ENCODE measurements around the gene VSIR.

VSIR gene

GRCh38 chr10:71796749-71797405 is 23.6 kb upstream of the VSIR start:
- peaks cover 15 to 17% of the 10 kb centered on the region in 2 experiments for H3K27me3 ChIP-seq (ENCODE audit: control insufficient read depth in 1 of 2, insufficient read depth in 1 of 2, low read length in 2 of 2)
- no peak overlapping the region for H3K27ac ChIP-seq (ENCODE audit: low read length, poor library complexity, severe bottlenecking)

GRCh38 chr10:71795248-71795647 is 21.9 kb upstream of the VSIR start:
- H3K4me2 ChIP-seq (ENCODE audit: low read length, poor library complexity, severe bottlenecking): no peak overlapping the region
- no peak overlapping the region for H3K23ac ChIP-seq (ENCODE audit: low read length in 2 of 2)
- H2BK12ac ChIP-seq (ENCODE audit: low read length in 2 of 2): no peak overlapping the region
- H3K4me1 ChIP-seq (ENCODE audit: control insufficient read depth, insufficient read depth, low read depth, low read length): no peaks in the 10 kb centered on the region
- H4K8ac ChIP-seq (ENCODE audit: low read length): no peak overlapping the region
- no peak overlapping the region for H2BK15ac ChIP-seq (ENCODE audit: low read depth, poor library complexity, severe bottlenecking)
- H2AK5ac ChIP-seq (ENCODE audit: low read length, severe bottlenecking): no peak overlapping the region
- peaks cover 10 to 17% of the 10 kb centered on the region in 2 experiments for H3K27me3 ChIP-seq (ENCODE audit: control insufficient read depth in 1 of 2, insufficient read depth in 1 of 2, low read length in 2 of 2)
- H2BK120ac ChIP-seq (ENCODE audit: low read depth, low read length): no peak overlapping the region
- H3K9me3 ChIP-seq (ENCODE audit: control insufficient read depth, low read length): no peaks in the 10 kb centered on the region
- H2BK5ac ChIP-seq (ENCODE audit: low read depth, low read length, poor library complexity, severe bottlenecking): no peak overlapping the region
- H2AFZ ChIP-seq (ENCODE audit: low read depth, low read length): no peak overlapping the region
- H3K4me3 ChIP-seq (ENCODE audit: insufficient read depth in 1 of 2, low read depth in 1 of 2, low read length in 2 of 2): no peak overlapping the region
- H3K4ac ChIP-seq (ENCODE audit: low read depth in 1 of 2, low read length in 2 of 2): no peak overlapping the region
- no peak overlapping the region for H3K27ac ChIP-seq (ENCODE audit: low read length, poor library complexity, severe bottlenecking)
- no peaks in the 10 kb centered on the region for H3K79me1 ChIP-seq (replicated peaks; ENCODE audit: low read length, poor library complexity, severe bottlenecking)
- H3K36me3 ChIP-seq (ENCODE audit: control insufficient read depth in 1 of 2, insufficient read depth in 2 of 2, low read depth in 1 of 2, low read length in 2 of 2): no peaks in the 10 kb centered on the region
- no peak overlapping the region for H4K91ac ChIP-seq (ENCODE audit: low read length)
- peak; percentile 45 for DNase-seq
- WGBS: 8% methylated on average over 2 of the region's 2 CpGs
- no peak overlapping the region for H3K9ac ChIP-seq (ENCODE audit: low read length)
- H3K18ac ChIP-seq (ENCODE audit: low read depth in 1 of 2, low read length in 2 of 2): no peak overlapping the region
- H3K14ac ChIP-seq (ENCODE audit: low read length in 2 of 2): no peak overlapping the region

More at GRCh38 chr10:71796749-71797405, 23.6 kb upstream of the VSIR start:
- Histone ChIP-seq H3K9me3 (ENCODE audit: control insufficient read depth, low read length) (no peaks in the 10 kb centered on the region), H2AFZ (ENCODE audit: low read depth, low read length) (no peak overlapping the region), H4K91ac (ENCODE audit: low read length) (no peak overlapping the region), H2BK15ac (ENCODE audit: low read depth, poor library complexity, severe bottlenecking) (no peak overlapping the region), H2BK5ac (ENCODE audit: low read depth, low read length, poor library complexity, severe bottlenecking) (no peak overlapping the region), H3K23ac (ENCODE audit: low read length in 2 of 2) (no peak overlapping the region), H3K14ac (ENCODE audit: low read length in 2 of 2) (no peak overlapping the region), H3K18ac (ENCODE audit: low read depth in 1 of 2, low read length in 2 of 2) (no peak overlapping the region), H3K4me1 (ENCODE audit: control insufficient read depth, insufficient read depth, low read depth, low read length) (no peaks in the 10 kb centered on the region), H2BK12ac (ENCODE audit: low read length in 2 of 2) (no peak overlapping the region), H2AK5ac (ENCODE audit: low read length, severe bottlenecking) (no peak overlapping the region), H3K4me3 (ENCODE audit: insufficient read depth in 1 of 2, low read depth in 1 of 2, low read length in 2 of 2) (no peak overlapping the region), H3K9ac (ENCODE audit: low read length) (no peak overlapping the region), H2BK120ac (ENCODE audit: low read depth, low read length) (no peak overlapping the region), H4K8ac (ENCODE audit: low read length) (no peak overlapping the region), H3K4ac (ENCODE audit: low read depth in 1 of 2, low read length in 2 of 2) (no peak overlapping the region), H3K4me2 (ENCODE audit: low read length, poor library complexity, severe bottlenecking) (no peak overlapping the region), H3K79me1 (replicated peaks; ENCODE audit: low read length, poor library complexity, severe bottlenecking) (no peaks in the 10 kb centered on the region), H3K36me3 (ENCODE audit: control insufficient read depth in 1 of 2, insufficient read depth in 2 of 2, low read depth in 1 of 2, low read length in 2 of 2) (no peaks in the 10 kb centered on the region)
- WGBS: 74% methylated on average over 7 of the region's 7 CpGs
- no peak for DNase-seq

- Histone ChIP-seq H2AK5ac (ENCODE audit: low read length, severe bottlenecking) (no peak overlapping the region), H3K79me1 (replicated peaks; ENCODE audit: low read length, poor library complexity, severe bottlenecking) (no peaks in the 10 kb centered on the region), H3K23ac (ENCODE audit: low read length in 2 of 2) (no peak overlapping the region), H3K4me1 (ENCODE audit: control insufficient read depth, insufficient read depth, low read depth, low read length) (no peaks in the 10 kb centered on the region), H2BK12ac (ENCODE audit: low read length in 2 of 2) (no peak overlapping the region), H3K14ac (ENCODE audit: low read length in 2 of 2) (no peak overlapping the region), H3K18ac (ENCODE audit: low read depth in 1 of 2, low read length in 2 of 2) (no peak overlapping the region), H2BK5ac (ENCODE audit: low read depth, low read length, poor library complexity, severe bottlenecking) (no peak overlapping the region), H2BK120ac (ENCODE audit: low read depth, low read length) (no peak overlapping the region), H4K8ac (ENCODE audit: low read length) (no peak overlapping the region), H3K27me3 (ENCODE audit: control insufficient read depth in 1 of 2, insufficient read depth in 1 of 2, low read length in 2 of 2) (peaks cover 8 to 32% of the 10 kb centered on the region in 2 experiments), H3K9me3 (ENCODE audit: control insufficient read depth, low read length) (no peaks in the 10 kb centered on the region), H3K4me3 (ENCODE audit: insufficient read depth in 1 of 2, low read depth in 1 of 2, low read length in 2 of 2) (no peak overlapping the region), H2AFZ (ENCODE audit: low read depth, low read length) (no peak overlapping the region), H3K27ac (ENCODE audit: low read length, poor library complexity, severe bottlenecking) (no peak overlapping the region), H3K9ac (ENCODE audit: low read length) (no peak overlapping the region), H2BK15ac (ENCODE audit: low read depth, poor library complexity, severe bottlenecking) (no peak overlapping the region), H4K91ac (ENCODE audit: low read length) (no peak overlapping the region), H3K4ac (ENCODE audit: low read depth in 1 of 2, low read length in 2 of 2) (no peak overlapping the region), H3K4me2 (ENCODE audit: low read length, poor library complexity, severe bottlenecking) (no peak overlapping the region), H3K36me3 (ENCODE audit: control insufficient read depth in 1 of 2, insufficient read depth in 2 of 2, low read depth in 1 of 2, low read length in 2 of 2) (no peaks in the 10 kb centered on the region)
- 85% methylated on average over 16 of the region's 17 CpGs for WGBS
- DNase-seq: no peak
Observed at GRCh38 chr10:71790749-71791440, 17.6 kb upstream of the VSIR start.

- Histone ChIP-seq H2BK120ac (ENCODE audit: low read depth, low read length) (no peak overlapping the region), H3K18ac (ENCODE audit: low read depth in 1 of 2, low read length in 2 of 2) (no peak overlapping the region), H3K14ac (ENCODE audit: low read length in 2 of 2) (no peak overlapping the region), H3K4me1 (ENCODE audit: control insufficient read depth, insufficient read depth, low read depth, low read length) (no peaks in the 10 kb centered on the region), H2BK15ac (ENCODE audit: low read depth, poor library complexity, severe bottlenecking) (no peak overlapping the region), H3K36me3 (ENCODE audit: control insufficient read depth in 1 of 2, insufficient read depth in 2 of 2, low read depth in 1 of 2, low read length in 2 of 2) (no peaks in the 10 kb centered on the region), H3K4ac (ENCODE audit: low read depth in 1 of 2, low read length in 2 of 2) (no peak overlapping the region), H4K91ac (ENCODE audit: low read length) (no peak overlapping the region), H3K79me1 (replicated peaks; ENCODE audit: low read length, poor library complexity, severe bottlenecking) (no peaks in the 10 kb centered on the region), H3K27ac (ENCODE audit: low read length, poor library complexity, severe bottlenecking) (no peak overlapping the region), H3K9me3 (ENCODE audit: control insufficient read depth, low read length) (no peaks in the 10 kb centered on the region), H3K23ac (ENCODE audit: low read length in 2 of 2) (no peak overlapping the region), H3K27me3 (ENCODE audit: control insufficient read depth in 1 of 2, insufficient read depth in 1 of 2, low read length in 2 of 2) (peaks cover 11 to 42% of the 10 kb centered on the region in 2 experiments), H4K8ac (ENCODE audit: low read length) (no peak overlapping the region), H2AK5ac (ENCODE audit: low read length, severe bottlenecking) (no peak overlapping the region), H3K9ac (ENCODE audit: low read length) (no peak overlapping the region), H2BK5ac (ENCODE audit: low read depth, low read length, poor library complexity, severe bottlenecking) (no peak overlapping the region), H3K4me2 (ENCODE audit: low read length, poor library complexity, severe bottlenecking) (no peak overlapping the region), H2BK12ac (ENCODE audit: low read length in 2 of 2) (no peak overlapping the region), H3K4me3 (ENCODE audit: insufficient read depth in 1 of 2, low read depth in 1 of 2, low read length in 2 of 2) (no peak overlapping the region), H2AFZ (ENCODE audit: low read depth, low read length) (no peak overlapping the region)
- DNase-seq: no peak
- WGBS: 74% methylated on average over 5 of the region's 10 CpGs
Observed at GRCh38 chr10:71789871-71790270, 16.6 kb upstream of the VSIR start.

Measured in mesenchymal stem cell (in vitro differentiated cells and primary cell).